Measurements from ENCODE around the gene ASB18.

The ASB18 gene

GRCh38 chr2:236209996-236210395 is 54.2 kb downstream of the ASB18 start:
- DNase-seq (ENCODE audit: low read depth, low spot score): no peak
- no peak overlapping the region for H3K4me3 ChIP-seq (ENCODE audit: low read depth, low read length)
- TF ChIP-seq CTCF (IDR thresholded peaks at IDR 0.05; ENCODE audit: insufficient read depth, low read length, missing control alignments): no peak
- ChIA-PET POLR2A (no interaction called here), CTCF (interaction anchor here (1.2 to 1.6 kb wide), 3 partner anchors 9 to 430 kb away, joined by 3 to 7 read pairs (median 5); no protein-coding TSS in a partner anchor)

GRCh38 chr2:236209535-236209934 is 54.7 kb downstream of the ASB18 start:
- POLR2A ChIA-PET: no interaction called here
- CTCF ChIA-PET: interaction anchor here (0.8 to 1.6 kb wide), 4 partner anchors 10 to 430 kb away, joined by 3 to 7 read pairs (median 4); no protein-coding TSS in a partner anchor
- no peak for TF ChIP-seq CTCF (IDR thresholded peaks at IDR 0.05; ENCODE audit: insufficient read depth, low read length, missing control alignments)

GRCh38 chr2:236208019-236208926 is 55.9 kb downstream of the ASB18 start:
- CTCF ChIA-PET: interaction anchor here (1.2 kb wide), 1 partner anchor 11 kb away, joined by 5 read pairs; no protein-coding TSS in a partner anchor
- no peak overlapping the region for H3K4me3 ChIP-seq (ENCODE audit: low read depth, low read length)
- POLR2A ChIA-PET: no interaction called here
- no peak for DNase-seq (ENCODE audit: low read depth, low spot score)
- no peak for TF ChIP-seq CTCF (IDR thresholded peaks at IDR 0.05; ENCODE audit: insufficient read depth, low read length, missing control alignments)

More at GRCh38 chr2:236209535-236209934, 54.7 kb downstream of the ASB18 start:
- H3K4me3 ChIP-seq (ENCODE audit: low read depth, low read length): no peak overlapping the region
- DNase-seq (ENCODE audit: low read depth, low spot score): no peak

- DNase-seq (ENCODE audit: low read depth, low spot score): no peak
- H3K4me3 ChIP-seq (ENCODE audit: low read depth, low read length): no peak overlapping the region
- TF ChIP-seq CTCF (IDR thresholded peaks at IDR 0.05; ENCODE audit: insufficient read depth, low read length, missing control alignments): no peak
- POLR2A ChIA-PET: no interaction called here
- CTCF ChIA-PET: no interaction called here
Observed at GRCh38 chr2:236207472-236207871, 56.7 kb downstream of the ASB18 start.

- ChIA-PET POLR2A (no interaction called here), CTCF (no interaction called here)
- DNase-seq (ENCODE audit: low read depth, low spot score): no peak
Observed at GRCh38 chr2:236205867-236206645, 58.1 kb downstream of the ASB18 start.

More at GRCh38 chr2:236205867-236206645, 58.1 kb downstream of the ASB18 start:
- no peak for TF ChIP-seq CTCF (IDR thresholded peaks at IDR 0.05; ENCODE audit: insufficient read depth, low read length, missing control alignments)
- H3K4me3 ChIP-seq (ENCODE audit: low read depth, low read length): no peak overlapping the region
